GM12892 (cell line): Measurements from ENCODE around the gene ARHGEF2. TPM values are rescaled to one million over a fixed set of nuclear protein-coding genes. Genes with fewer than 3 reads are reported as not detected.

Experiments used
- DNase-seq: peaks from one replicate; pipeline ENCODE4 v3.0.0; 2011; ENCODE audit not compliant: insufficient read length
- FAIRE-seq: peaks from 2 replicates; lab custom pipeline; 2011; peaks lifted over from hg19 to GRCh38; lab: Jason Lieb, UNC
- POLR2A ChIP-seq: IDR thresholded peaks from 2 replicates; pipeline ENCODE4 v1.6.1; 2011; ENCODE audit warnings: low read depth, low read length, control low read depth
- POLR2AphosphoS5 ChIP-seq: IDR thresholded peaks from 2 replicates; pipeline ENCODE4 v1.6.1; 2011; ENCODE audit warnings: low read depth, low read length, control low read depth
- TAF1 ChIP-seq: IDR thresholded peaks from 2 replicates; pipeline ENCODE4 v1.6.1; 2011; ENCODE audit warnings: low read depth, mild to moderate bottlenecking, control low read depth, low read length, borderline replicate concordance
- polyA plus RNA-seq: library from polyadenylated mRNA; unstranded; fragments of >200 nt; gene quantifications from one replicate; pipeline ENCODE4 v1.2.1, GENCODE V29; 2012; ENCODE audit warnings: missing spikeins, inconsistent platforms; ENCODE audit not compliant: missing spikeins

The ARHGEF2 gene
- polyA plus RNA-seq, result 57.6 TPM

GRCh38 chr1:155978325-155978972 is at the start of gene ARHGEF2:
Gene ARHGEF2 (minus strand): TSS chr1:155978547. CDS start chr1:155978427, 120 bp downstream.
- TF ChIP-seq POLR2AphosphoS5 (peak; percentile 75), TAF1 (peak; percentile 90; the same call in 1 of the 2 replicates), POLR2A (peak; percentile 71; the same call in 1 of the 2 replicates)
- DNase-seq (peak; percentile 92), FAIRE-seq (peak; percentile 78)

- no peak for DNase-seq
- TF ChIP-seq TAF1, result no peak
- no peak for TF ChIP-seq POLR2AphosphoS5
- no peak for FAIRE-seq
These were observed 48.2 kb upstream of the ARHGEF2 start for GRCh38 chr1:156026588-156026987.

GRCh38 chr1:156025876-156026275 is 47.5 kb upstream of the ARHGEF2 start:
- no peak for TF ChIP-seq POLR2A
- TF ChIP-seq TAF1, result no peak
- TF ChIP-seq POLR2AphosphoS5, result no peak
- FAIRE-seq (no peak), DNase-seq (peak; percentile 46)

- FAIRE-seq (no peak), DNase-seq (no peak)
- TF ChIP-seq TAF1 (no peak), POLR2A (no peak), POLR2AphosphoS5 (no peak)
These were observed 46.5 kb upstream of the ARHGEF2 start for GRCh38 chr1:156024801-156025200.

DNA sequence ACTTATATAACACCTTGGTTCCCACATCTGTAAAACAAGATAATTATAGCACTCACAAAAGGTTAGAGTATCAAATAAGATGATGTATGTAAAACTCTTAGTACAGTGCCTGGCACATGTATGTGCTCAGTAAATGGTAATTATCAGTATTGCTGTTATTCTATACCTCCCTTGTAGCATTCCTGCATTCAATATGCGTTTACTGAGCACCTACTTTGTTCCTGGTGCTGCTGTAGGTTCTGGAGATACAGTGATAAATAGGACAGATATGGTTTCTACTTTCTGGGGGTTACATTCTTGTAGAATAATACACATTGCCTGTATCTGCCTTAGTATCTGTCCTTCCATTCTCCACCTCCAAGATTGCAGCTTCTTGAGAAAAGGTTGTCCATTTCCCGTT is 43.6 kb upstream of the ARHGEF2 start:
- FAIRE-seq (no peak), DNase-seq (no peak)
- TF ChIP-seq POLR2AphosphoS5 (no peak), POLR2A (no peak), TAF1 (no peak)

DNA sequence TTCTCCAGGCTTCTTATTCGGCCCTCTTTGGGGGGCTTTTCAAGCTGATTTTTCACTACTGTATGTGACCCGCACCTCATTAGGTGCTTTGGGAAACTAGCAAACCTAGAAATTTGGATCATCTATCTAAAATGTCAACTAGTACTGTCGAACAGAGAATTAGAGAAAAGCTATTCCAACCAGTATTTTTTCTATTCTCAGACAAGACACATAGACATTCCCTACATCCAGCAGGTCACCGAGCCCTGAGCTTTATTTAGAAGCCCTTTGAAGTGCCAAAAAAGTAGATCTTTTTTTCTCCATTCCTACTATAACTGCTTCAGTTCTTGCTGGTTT is 42.7 kb upstream of the ARHGEF2 start:
- DNase-seq, result no peak
- TF ChIP-seq POLR2AphosphoS5 (no peak), POLR2A (no peak)
- no peak for FAIRE-seq

DNA sequence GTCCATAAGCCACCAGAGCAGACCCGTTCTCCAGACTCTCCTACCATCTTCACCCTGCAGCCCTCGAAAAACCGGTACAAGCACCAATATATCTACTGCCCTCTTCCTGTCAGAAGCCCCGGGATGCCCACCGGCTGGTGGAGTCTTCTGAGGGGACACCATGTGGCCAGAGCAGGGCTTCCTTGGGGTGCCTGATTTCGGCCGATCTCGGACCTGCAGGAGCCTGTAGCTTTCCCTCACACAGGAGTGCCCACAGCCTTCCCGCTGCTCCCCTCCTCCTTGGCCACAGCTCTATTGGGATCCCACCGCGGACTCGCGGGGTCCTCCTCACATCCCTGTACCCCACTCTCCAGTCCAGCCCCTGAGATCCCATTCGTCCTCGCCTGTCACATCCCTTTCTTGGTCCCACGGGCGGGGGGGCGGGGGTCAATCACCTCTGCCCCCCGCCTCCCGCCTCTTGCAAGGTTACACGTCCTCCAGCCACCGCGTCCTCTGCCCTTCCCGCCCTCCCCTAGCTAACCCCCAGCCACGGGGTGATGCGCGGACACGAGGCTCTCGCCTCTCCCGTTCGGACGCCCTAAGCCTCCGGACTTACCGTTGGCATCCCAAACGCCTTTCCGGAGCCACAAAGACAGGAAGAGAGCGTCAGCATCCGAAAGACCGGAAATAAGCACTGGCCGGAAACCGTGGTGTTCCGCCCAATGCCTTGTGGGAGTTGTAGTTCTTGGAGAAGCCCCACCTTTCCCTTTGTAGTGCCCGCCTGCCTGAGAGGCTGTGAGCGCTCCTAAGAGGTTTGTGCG is 42.1 kb upstream of the ARHGEF2 start, which contains the start of gene SSR2:
TSS of gene SSR2 (minus strand) at position 659 of the 800 bp plus-strand sequence. CDS start 784 bp downstream, outside the sequence.
- FAIRE-seq (peak; percentile 98), DNase-seq (peak; percentile 91)
- TF ChIP-seq TAF1 (0 out of 2 replicates have a peak, but pooled peaks have one; percentile 47), POLR2AphosphoS5 (peak; percentile 88), POLR2A (peak; percentile 88; the same call in 1 of the 2 replicates)

DNA sequence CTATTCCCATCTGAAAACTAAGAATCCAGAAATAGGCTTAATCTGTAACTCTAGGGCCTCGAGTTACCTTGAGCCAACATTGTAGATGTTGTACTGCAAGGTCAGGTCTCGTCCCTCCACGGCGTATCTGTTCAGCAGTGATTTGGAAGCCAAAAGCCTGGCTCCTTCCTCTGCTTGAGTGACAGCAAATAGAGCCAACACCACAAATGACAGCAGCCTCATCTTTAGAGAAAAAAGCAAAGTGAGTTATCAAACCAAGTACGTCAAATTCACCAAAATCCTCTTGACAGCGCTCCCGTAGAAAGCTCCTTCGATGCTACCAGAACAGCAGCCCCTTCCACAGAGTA is 41.6 kb upstream of the ARHGEF2 start:
- no peak for DNase-seq
- peak; percentile 57 for FAIRE-seq
- no peak for TF ChIP-seq TAF1
- no peak for TF ChIP-seq POLR2A
- TF ChIP-seq POLR2AphosphoS5, result no peak

DNA sequence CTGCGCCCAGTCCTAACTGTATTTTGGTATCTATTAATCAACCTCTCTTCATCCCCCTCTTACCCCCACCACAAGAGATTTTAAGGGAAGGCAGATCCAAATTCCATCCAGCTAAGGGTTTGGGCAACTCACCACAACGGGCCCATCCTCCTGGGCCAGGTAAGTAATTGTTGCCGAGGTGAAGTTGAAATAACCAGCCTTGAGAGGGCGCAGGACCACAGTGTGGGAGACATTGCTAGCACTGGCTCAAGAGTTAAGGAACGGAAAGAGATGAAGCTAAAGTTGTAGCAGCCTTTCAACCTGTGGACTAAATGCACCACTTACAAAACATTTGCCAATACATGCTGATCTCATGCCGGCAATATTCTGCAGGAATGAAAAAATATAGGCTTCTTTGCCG is 36.5 kb upstream of the ARHGEF2 start:
- no peak for FAIRE-seq
- no peak for DNase-seq
- TF ChIP-seq POLR2AphosphoS5 (no peak), TAF1 (no peak), POLR2A (no peak)

GRCh38 chr1:156012051-156012817 is 33.9 kb upstream of the ARHGEF2 start:
- FAIRE-seq, result peak; percentile 84
- TF ChIP-seq POLR2A (no peak), TAF1 (no peak), POLR2AphosphoS5 (no peak)
- peak; percentile 44 for DNase-seq

DNA sequence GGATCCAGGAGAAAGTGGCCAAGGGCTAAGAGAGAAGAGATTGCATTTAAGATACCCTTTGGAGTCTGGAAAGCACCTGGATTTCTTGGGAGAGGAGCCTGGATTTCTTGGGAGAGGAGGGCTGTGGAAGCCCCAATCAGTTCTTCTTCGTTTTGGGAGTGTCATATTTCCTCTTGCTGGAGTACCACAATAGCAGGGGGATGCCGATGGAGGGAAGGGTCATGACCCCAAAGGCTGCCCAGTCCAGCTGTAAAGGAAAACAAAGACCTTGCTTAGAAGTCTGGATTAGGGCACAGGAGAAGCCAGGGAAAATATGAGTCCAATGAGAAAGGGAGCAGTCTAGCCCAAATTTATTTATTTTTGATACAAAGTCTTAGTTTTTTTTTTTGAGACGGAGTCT is 31.1 kb upstream of the ARHGEF2 start:
- TF ChIP-seq POLR2AphosphoS5 (no peak), POLR2A (no peak)
- FAIRE-seq, result no peak
- DNase-seq, result no peak
